Activated naive CD4-positive, alpha-beta T cell treated with anti-CD3 and anti-CD28 coated beads, Interleukin-2, amount 10 ng/mL, durations not matched to agents 7 days and 5 days (primary cell): ENCODE results near the gene UMODL1.

Source experiments
- CTCF ChIA-PET: fragments of 350-600 bp; sonication (Branson Sonifier 250); formaldehyde crosslinking; loops from one replicate; lab custom pipeline; 2021; ENCODE audit warnings: antibody characterized with exemption; lab: Charles Lee
- DNase-seq: peaks from one replicate; pipeline ENCODE4 v3.0.0-alpha.2; 2020
- H3K27ac Mint-ChIP-seq: one replicate; pipeline ENCODE4 v1.8.0; 2021; ENCODE audit warnings: mild to moderate bottlenecking, moderate library complexity, mixed read lengths
- H3K27me3 Mint-ChIP-seq: one replicate; pipeline ENCODE4 v1.8.0; 2021; ENCODE audit warnings: mild to moderate bottlenecking, mixed read lengths
- H3K36me3 Mint-ChIP-seq: one replicate; pipeline ENCODE4 v1.8.0; 2021; ENCODE audit warnings: mixed read lengths
- H3K4me1 Mint-ChIP-seq: one replicate; pipeline ENCODE4 v1.8.0; 2021; ENCODE audit warnings: mixed read lengths
- H3K4me3 Mint-ChIP-seq: one replicate; pipeline ENCODE4 v1.8.0; 2021; ENCODE audit warnings: mild to moderate bottlenecking, moderate library complexity, mixed read lengths
- H3K9me3 Mint-ChIP-seq: one replicate; pipeline ENCODE4 v1.8.0; 2021; ENCODE audit warnings: mixed read lengths

The UMODL1 gene

GRCh38 chr21:42145569-42146272, 74.6 kb downstream of the UMODL1 start:
- Mint-ChIP-seq H3K27me3 (peaks cover 28% of the 10 kb centered on the region), H3K27ac (no peak overlapping the region), H3K4me3 (no peak overlapping the region), H3K4me1 (peaks cover 4% of the 10 kb centered on the region), H3K36me3 (no peaks in the 10 kb centered on the region), H3K9me3 (no peaks in the 10 kb centered on the region)
- CTCF ChIA-PET = interaction anchor here (0.8 to 3.3 kb wide), 32 partner anchors 8 to 305 kb away, joined by 3 to 75 read pairs (median 4); no protein-coding TSS in a partner anchor
- DNase-seq = peak; percentile 76

DNA sequence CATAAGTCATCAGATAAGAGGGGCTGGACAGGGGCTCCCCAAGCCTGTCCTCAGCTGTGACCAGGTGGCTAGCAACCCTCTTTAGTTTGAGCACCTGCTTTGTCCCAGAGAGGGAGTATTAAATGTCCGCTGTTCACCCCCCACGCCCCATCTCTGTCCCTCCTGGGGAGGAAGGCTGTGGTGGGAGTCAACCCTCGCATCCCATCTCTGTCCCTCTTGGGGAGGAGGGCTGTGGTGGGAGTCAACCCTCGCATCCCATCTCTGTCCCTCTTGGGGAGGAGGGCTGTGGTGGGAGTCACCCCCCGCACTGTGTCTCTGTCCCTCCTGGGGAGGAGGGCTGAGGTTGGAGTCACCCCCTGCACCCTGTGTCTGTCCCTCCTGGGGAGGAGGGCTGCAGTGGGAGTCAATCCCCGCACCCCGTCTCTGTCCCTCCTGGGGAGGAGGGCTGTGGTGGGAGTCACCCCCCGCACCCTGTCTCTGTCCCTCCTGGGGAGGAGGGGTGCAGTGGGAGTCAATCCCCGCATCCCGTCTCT, 75.2 kb downstream of the UMODL1 start:
- Mint-ChIP-seq H3K36me3 (no peaks in the 10 kb centered on the region), H3K4me3 (no peak overlapping the region), H3K27me3 (peaks cover 25% of the 10 kb centered on the region), H3K9me3 (no peaks in the 10 kb centered on the region), H3K4me1 (peaks cover 4% of the 10 kb centered on the region), H3K27ac (no peak overlapping the region)
- CTCF ChIA-PET = interaction anchor here (0.9 to 3.3 kb wide), 20 partner anchors 8 to 235 kb away, joined by 3 to 75 read pairs (median 5); no protein-coding TSS in a partner anchor
- DNase-seq = no peak

DNA sequence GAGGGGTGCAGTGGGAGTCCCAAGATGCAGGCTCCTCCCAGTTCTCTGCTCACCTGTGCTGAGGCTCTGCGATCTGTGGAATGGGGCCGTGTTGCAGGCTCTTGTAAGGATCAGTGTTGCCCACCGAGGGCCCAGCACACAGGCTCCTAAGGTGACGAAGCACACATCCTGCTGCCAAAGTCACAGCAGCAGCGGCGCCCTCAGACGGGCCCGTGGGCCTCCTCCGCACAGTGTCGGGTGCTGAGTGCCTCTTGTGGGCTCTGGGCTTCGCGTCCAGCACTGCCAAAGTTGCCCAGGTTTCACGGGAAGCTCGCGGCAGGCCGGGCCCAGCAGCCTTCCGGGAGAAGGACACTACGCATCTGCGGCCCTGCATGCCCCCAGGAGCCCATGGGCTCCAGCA, 75.7 kb downstream of the UMODL1 start:
- H3K9me3 Mint-ChIP-seq = no peaks in the 10 kb centered on the region
- H3K4me3 Mint-ChIP-seq = no peak overlapping the region
- DNase-seq = no peak
- H3K36me3 Mint-ChIP-seq = no peaks in the 10 kb centered on the region
- CTCF ChIA-PET = interaction anchor here (0.7 to 2.8 kb wide), 5 partner anchors 10 to 235 kb away, joined by 3 to 19 read pairs (median 4); no protein-coding TSS in a partner anchor
- no peak overlapping the region for H3K27ac Mint-ChIP-seq
- peaks cover 4% of the 10 kb centered on the region for H3K4me1 Mint-ChIP-seq
- H3K27me3 Mint-ChIP-seq = peaks cover 21% of the 10 kb centered on the region

DNA sequence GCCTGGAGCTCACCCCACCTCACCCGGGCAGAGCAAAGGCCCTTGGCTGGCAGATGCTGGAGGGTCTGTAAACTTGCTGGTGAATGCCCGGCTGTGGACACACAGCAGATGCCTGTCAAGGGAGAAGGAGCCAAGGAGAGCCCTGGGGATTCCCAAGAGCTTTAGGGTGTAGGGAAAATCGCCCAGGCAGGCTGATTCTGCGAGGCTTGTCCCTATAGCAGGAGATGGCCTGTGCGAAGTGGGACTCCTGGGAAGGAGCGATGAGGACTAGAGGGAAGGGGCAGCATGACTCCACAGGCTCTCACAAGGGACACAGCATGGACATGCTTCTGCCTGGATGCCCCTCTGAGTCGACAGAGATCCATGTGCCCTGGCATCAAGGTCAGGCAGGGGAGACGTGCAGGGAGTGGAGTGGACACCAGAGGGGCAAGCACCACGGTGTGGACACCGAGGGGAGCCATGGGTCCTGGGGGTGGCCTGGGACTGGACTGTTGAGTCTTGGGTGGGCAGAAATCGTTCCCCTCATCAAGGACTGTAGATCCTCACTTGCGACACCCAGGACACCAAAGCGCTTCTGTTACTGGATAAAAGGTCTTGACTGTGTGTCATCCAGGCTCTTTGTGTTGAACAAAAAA, 76.4 kb downstream of the UMODL1 start:
- CTCF ChIA-PET = interaction anchor here (0.7 to 2.8 kb wide), 8 partner anchors 9 to 234 kb away, joined by 3 to 19 read pairs (median 3); no protein-coding TSS in a partner anchor
- no peak overlapping the region for H3K4me3 Mint-ChIP-seq
- peaks cover 19% of the 10 kb centered on the region for H3K27me3 Mint-ChIP-seq
- peaks cover 4% of the 10 kb centered on the region for H3K4me1 Mint-ChIP-seq
- H3K9me3 Mint-ChIP-seq = no peaks in the 10 kb centered on the region
- DNase-seq = peak; percentile 21
- no peak overlapping the region for H3K27ac Mint-ChIP-seq
- no peaks in the 10 kb centered on the region for H3K36me3 Mint-ChIP-seq

GRCh38 chr21:42148097-42148496, 77.0 kb downstream of the UMODL1 start:
- no peaks in the 10 kb centered on the region for H3K36me3 Mint-ChIP-seq
- CTCF ChIA-PET = interaction anchor here (1.1 to 2.8 kb wide), 7 partner anchors 9 to 233 kb away, joined by 3 to 19 read pairs (median 3); no protein-coding TSS in a partner anchor
- DNase-seq = peak; percentile 5
- H3K27me3 Mint-ChIP-seq = peaks cover 23% of the 10 kb centered on the region
- no peak overlapping the region for H3K27ac Mint-ChIP-seq
- no peaks in the 10 kb centered on the region for H3K9me3 Mint-ChIP-seq
- H3K4me1 Mint-ChIP-seq = peaks cover 4% of the 10 kb centered on the region
- H3K4me3 Mint-ChIP-seq = no peak overlapping the region

- no peaks in the 10 kb centered on the region for H3K36me3 Mint-ChIP-seq
- no peak overlapping the region for H3K27ac Mint-ChIP-seq
Measured at GRCh38 chr21:42148584-42148983, 77.5 kb downstream of the UMODL1 start.

DNA sequence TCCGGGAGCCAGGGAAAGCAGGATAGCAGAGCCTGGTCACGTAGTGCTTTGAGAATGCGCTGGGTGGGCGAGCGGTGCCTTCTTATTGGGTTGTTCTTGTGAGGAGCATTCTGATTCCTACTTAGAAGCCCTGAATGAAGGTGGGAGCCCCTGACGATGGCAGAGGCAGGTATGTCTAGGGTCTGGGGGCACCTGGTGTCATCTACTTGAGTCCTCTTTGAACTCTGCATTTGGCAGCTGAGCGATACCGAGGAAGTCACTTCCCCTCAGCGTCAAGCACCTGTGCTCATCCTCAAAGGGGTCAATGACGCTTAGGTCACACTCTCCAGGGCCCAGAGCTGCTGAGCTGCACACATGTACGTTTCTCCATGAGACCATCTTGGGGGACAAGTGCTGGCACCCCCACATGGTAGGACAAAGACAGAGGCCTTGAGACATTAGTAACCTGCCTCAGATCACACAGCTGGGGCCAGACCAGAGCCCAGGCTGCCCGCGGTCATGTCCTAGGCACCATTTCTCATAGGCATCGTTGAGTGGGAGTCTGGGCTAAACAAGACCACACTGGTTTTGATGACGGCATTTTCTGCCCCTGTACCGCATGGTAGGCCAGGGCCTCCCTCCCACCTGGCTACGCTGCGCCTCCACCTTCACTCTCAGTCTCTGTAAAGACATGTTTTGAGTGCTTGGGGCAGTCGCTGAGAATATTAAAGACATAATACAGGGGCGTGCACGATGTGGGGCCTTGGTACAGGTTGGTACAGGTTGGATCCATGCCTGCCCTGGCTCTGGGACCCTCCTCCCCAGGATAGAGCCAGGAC, 78.7 kb downstream of the UMODL1 start:
- CTCF ChIA-PET = interaction anchor here (1.0 kb wide), 1 partner anchor 109 kb away, joined by 3 read pairs; no protein-coding TSS in a partner anchor
- no peak overlapping the region for H3K27ac Mint-ChIP-seq

More at GRCh38 chr21:42148584-42148983, 77.5 kb downstream of the UMODL1 start:
- Mint-ChIP-seq H3K4me3 (no peak overlapping the region), H3K27me3 (peaks cover 28% of the 10 kb centered on the region), H3K9me3 (no peaks in the 10 kb centered on the region), H3K4me1 (peaks cover 4% of the 10 kb centered on the region)
- CTCF ChIA-PET = interaction anchor here (1.2 to 2.8 kb wide), 5 partner anchors 8 to 110 kb away, joined by 3 to 19 read pairs (median 4); no protein-coding TSS in a partner anchor
- peak; percentile 5 for DNase-seq

DNA sequence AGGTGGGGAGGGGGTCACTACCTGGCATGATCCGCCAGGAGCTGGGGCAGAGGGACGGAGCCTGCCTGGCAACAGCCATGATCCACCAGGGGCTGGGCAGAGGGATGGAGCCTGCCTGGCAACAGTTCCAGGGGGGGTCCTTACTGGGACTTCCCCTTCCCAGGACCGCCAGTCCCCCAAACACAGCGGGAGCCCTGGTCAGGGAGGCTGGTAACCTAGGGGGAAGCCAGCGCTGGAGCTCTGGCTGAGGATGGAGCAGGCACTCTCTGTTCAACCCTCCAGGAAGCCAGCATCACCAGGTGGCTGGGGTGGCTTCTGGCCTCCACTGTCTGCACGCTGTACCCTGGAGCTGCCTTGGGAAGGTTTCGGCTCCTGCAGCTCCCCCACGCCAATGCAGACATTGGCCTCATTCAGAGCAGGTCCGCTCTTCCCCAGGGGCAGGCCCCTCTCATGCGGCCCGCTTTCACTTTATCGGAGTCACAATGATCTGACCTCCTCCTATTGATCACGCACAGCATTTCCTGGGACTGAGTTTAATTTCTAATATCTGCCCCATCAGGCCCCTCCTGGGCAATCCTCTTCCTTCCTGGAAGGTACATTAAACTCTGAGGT, 79.5 kb downstream of the UMODL1 start:
- H3K36me3 Mint-ChIP-seq = no peaks in the 10 kb centered on the region
- no peak for DNase-seq
- no peak overlapping the region for H3K4me3 Mint-ChIP-seq
- H3K27ac Mint-ChIP-seq = peak overlapping the region; percentile 64
- H3K27me3 Mint-ChIP-seq = peaks cover 33% of the 10 kb centered on the region
- H3K4me1 Mint-ChIP-seq = peaks cover 3% of the 10 kb centered on the region
- H3K9me3 Mint-ChIP-seq = no peaks in the 10 kb centered on the region
- CTCF ChIA-PET = interaction anchor here (1.0 kb wide), 1 partner anchor 108 kb away, joined by 3 read pairs; no protein-coding TSS in a partner anchor

More for the DNA sequence above, 78.7 kb downstream of the UMODL1 start:
- DNase-seq = no peak
- Mint-ChIP-seq H3K9me3 (no peaks in the 10 kb centered on the region), H3K27me3 (peaks cover 33% of the 10 kb centered on the region), H3K36me3 (no peaks in the 10 kb centered on the region), H3K4me3 (no peak overlapping the region), H3K4me1 (peaks cover 4% of the 10 kb centered on the region)

DNA sequence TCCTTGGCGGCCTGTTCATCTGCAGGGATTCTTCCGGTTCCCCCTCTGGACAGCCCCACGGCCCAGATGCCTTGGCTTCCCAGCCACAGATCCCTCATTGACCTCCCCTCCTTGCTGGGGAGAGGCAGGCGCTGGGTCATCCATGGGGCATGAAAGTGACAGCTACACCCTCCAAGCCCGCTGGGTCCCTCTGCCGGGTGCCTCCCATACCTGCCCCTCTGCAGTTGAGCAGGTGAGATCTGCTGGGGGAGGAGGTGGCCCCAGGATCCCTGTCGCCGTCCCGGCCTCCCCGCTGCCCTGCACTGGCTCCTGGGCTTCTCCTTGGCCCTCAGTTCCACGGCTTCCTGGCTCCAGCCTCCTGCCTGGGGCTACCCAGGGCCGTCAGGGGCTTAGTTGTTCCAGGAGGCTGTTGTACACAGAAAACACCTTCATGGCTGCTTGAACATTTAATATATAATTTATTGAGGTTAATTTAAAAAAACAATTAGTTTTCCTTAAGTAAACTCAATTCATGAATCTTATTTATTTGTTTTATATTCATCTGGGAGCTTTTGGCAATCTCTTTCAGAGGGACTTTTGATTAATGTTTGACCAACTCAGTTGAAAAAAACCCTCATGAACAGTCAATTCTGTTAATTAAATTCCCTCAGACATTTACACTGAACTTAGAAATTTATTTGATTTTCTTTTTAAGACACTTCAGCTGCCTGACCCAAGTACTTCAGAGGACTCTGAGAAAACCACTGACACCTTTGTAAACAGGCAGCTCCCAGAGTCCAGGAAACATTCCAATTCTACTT, 80.2 kb downstream of the UMODL1 start:
- Mint-ChIP-seq H3K36me3 (no peaks in the 10 kb centered on the region), H3K9me3 (no peaks in the 10 kb centered on the region), H3K4me1 (no peaks in the 10 kb centered on the region), H3K4me3 (no peak overlapping the region), H3K27ac (peak overlapping the region; percentile 64), H3K27me3 (peaks cover 30% of the 10 kb centered on the region)
- no peak for DNase-seq
- CTCF ChIA-PET = interaction anchor here (0.7 to 1.3 kb wide), 2 partner anchors 13 to 107 kb away, joined by 4 to 6 read pairs; no protein-coding TSS in a partner anchor

DNA sequence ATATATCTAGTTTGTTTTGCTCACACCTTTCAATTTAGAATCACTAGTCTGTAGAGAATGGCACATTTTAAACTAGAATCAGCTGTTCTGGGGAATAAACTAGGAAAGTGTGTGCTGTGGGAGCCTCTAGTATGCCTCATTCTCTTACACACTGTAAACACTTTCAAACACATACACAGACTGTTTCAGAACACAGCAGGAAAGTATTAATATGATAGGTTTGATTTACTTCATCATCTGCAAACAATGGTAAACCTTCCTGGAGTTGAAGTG, 80.8 kb downstream of the UMODL1 start:
- Mint-ChIP-seq H3K4me1 (no peaks in the 10 kb centered on the region), H3K9me3 (no peaks in the 10 kb centered on the region)
- CTCF ChIA-PET = interaction anchor here (1.3 to 1.7 kb wide), 2 partner anchors 12 to 229 kb away, joined by 6 to 7 read pairs; no protein-coding TSS in a partner anchor

DNA sequence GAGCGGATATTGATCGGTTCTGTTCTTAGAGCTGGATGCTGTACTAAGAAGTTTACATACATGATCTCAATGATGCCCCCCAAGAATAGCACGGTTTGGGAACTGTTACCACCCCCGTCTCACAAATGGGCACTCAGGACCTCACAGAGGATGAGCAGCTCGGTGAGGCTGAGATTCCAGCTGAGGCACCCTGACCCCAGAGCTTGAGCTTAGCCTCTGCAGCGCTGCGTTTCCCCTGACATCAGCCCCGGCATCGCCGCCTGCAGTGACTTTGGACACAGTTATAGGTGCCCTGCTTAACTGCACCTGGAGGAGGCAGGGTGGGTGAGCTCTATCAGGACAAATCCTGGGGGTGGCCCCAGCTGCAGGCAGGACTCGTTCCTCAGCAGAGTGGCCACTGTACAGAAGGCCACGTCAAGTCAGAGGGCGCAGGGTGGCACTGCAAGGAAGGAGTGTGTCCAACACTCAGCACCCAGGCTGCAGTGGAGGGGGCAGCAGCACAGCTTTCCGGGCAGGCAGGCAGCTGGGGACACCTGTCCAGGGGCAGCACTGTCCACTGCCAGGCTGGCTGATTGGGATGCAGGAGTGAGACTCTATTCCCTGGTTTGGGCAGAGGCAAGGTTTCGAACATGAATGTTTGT, 82.0 kb downstream of the UMODL1 start:
- Mint-ChIP-seq H3K4me1 (no peaks in the 10 kb centered on the region), H3K27ac (no peak overlapping the region), H3K36me3 (no peaks in the 10 kb centered on the region), H3K27me3 (peaks cover 34% of the 10 kb centered on the region), H3K9me3 (no peaks in the 10 kb centered on the region), H3K4me3 (no peak overlapping the region)
- CTCF ChIA-PET = interaction anchor here (1.1 to 1.7 kb wide), 3 partner anchors 11 to 228 kb away, joined by 3 to 7 read pairs (median 6); no protein-coding TSS in a partner anchor
- no peak for DNase-seq

More for the DNA sequence above, 80.8 kb downstream of the UMODL1 start:
- Mint-ChIP-seq H3K27me3 (peaks cover 34% of the 10 kb centered on the region), H3K27ac (no peak overlapping the region), H3K4me3 (no peak overlapping the region), H3K36me3 (no peaks in the 10 kb centered on the region)
- DNase-seq = no peak

DNA sequence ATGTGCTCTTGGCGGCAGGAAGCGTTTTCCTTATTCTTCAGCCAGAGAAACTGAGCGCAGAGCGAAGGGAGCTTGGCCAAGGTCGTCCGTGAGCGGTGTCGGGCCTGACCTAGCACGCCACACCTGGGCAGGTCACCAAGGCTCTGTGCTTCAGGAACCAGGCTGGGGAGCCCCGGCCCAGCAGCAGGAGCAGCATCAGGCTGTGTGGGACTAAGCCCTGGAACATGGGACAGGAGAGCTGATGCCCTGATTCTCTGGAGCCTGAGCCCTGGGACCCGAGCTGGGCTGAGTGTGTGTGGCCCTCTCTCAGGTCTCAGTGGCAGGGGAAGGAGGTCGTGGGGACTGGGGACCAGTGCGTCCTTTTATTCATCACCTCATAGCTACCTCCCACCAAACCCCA, 82.6 kb downstream of the UMODL1 start:
- H3K9me3 Mint-ChIP-seq = no peaks in the 10 kb centered on the region
- H3K4me3 Mint-ChIP-seq = no peak overlapping the region
- H3K4me1 Mint-ChIP-seq = no peaks in the 10 kb centered on the region
- H3K36me3 Mint-ChIP-seq = no peaks in the 10 kb centered on the region
- CTCF ChIA-PET = interaction anchor here (0.8 to 1.7 kb wide), 3 partner anchors 8 to 228 kb away, joined by 3 to 7 read pairs (median 4); no protein-coding TSS in a partner anchor
- no peak overlapping the region for H3K27ac Mint-ChIP-seq
- DNase-seq = no peak
- peaks cover 35% of the 10 kb centered on the region for H3K27me3 Mint-ChIP-seq
